ENCODE data around the gene RNF26. TPM values are rescaled to one million over a fixed set of nuclear protein-coding genes. Genes with fewer than 3 reads are reported as not detected.

RNF26 gene
- total and polyA plus RNA-seq, 2 of the 13 experiments (the other 11 are each of a cell fraction or from before 2014, with no cell fraction given): 11.9 to 26.3 TPM

- TF ChIP-seq ZXDC (CRISPR knock-in tag; IDR thresholded peaks at IDR 0.05): 0 out of 2 replicates have a peak, but pooled peaks have one; percentile 31
- peak; percentile 45; the same call in 1 of the 2 replicates for TF ChIP-seq ELF1 (CRISPR knock-in tag; IDR thresholded peaks at IDR 0.05)
- peak; percentile 26; the same call in 1 of the 2 replicates for TF ChIP-seq PATZ1 (CRISPR knock-in tag; IDR thresholded peaks at IDR 0.05)
- TF ChIP-seq U2AF1 (optimal IDR thresholded peaks at IDR 0.05; ENCODE audit: low read depth, low read length): no peak
- TF ChIP-seq ETV5 (CRISPR knock-in tag; IDR thresholded peaks at IDR 0.05; ENCODE audit: borderline replicate concordance): peak; percentile 86
- 0 out of 2 replicates have a peak, but pooled peaks have one; percentile 44 for TF ChIP-seq GLI4 (CRISPR knock-in tag; IDR thresholded peaks at IDR 0.05; ENCODE audit: borderline replicate concordance)
- TF ChIP-seq YEATS4 (CRISPR knock-in tag; IDR thresholded peaks at IDR 0.05; ENCODE audit: borderline replicate concordance): no peak
- no peak for TF ChIP-seq ZNF780A (CRISPR knock-in tag; IDR thresholded peaks at IDR 0.05)
- TF ChIP-seq ZNF788 (CRISPR knock-in tag; IDR thresholded peaks at IDR 0.05; ENCODE audit: borderline replicate concordance): peak; percentile 48; the same call in 1 of the 2 replicates
- TF ChIP-seq TAF1 (CRISPR knock-in tag; IDR thresholded peaks at IDR 0.05): no peak
- TF ChIP-seq ZNF746 (CRISPR knock-in tag; IDR thresholded peaks at IDR 0.05): 0 out of 2 replicates have a peak, but pooled peaks have one; percentile 9
- no peak for TF ChIP-seq SCMH1 (CRISPR knock-in tag; IDR thresholded peaks at IDR 0.05; ENCODE audit: borderline replicate concordance)
- TF ChIP-seq ESRRA (CRISPR knock-in tag; IDR thresholded peaks at IDR 0.05; ENCODE audit: low read depth): no peak
- TF ChIP-seq DDIT3 (CRISPR knock-in tag; IDR thresholded peaks at IDR 0.05): no peak
- TF ChIP-seq ZFAT (CRISPR knock-in tag; conservative IDR thresholded peaks at IDR 0.05): no peak
- TF ChIP-seq KDM6A (CRISPR knock-in tag; IDR thresholded peaks at IDR 0.05; ENCODE audit: low read depth): 0 out of 2 replicates have a peak, but pooled peaks have one; percentile 23
- TF ChIP-seq FOXA3 (CRISPR knock-in tag; IDR thresholded peaks at IDR 0.05): 0 out of 2 replicates have a peak, but pooled peaks have one; percentile 12
- TF ChIP-seq NCOA2 (CRISPR knock-in tag; IDR thresholded peaks at IDR 0.05): peak; percentile 20; the same call in 1 of the 2 replicates
- no peak for TF ChIP-seq ZNF768 (CRISPR knock-in tag; IDR thresholded peaks at IDR 0.05)
- no peak for TF ChIP-seq ZNF678 (CRISPR knock-in tag; IDR thresholded peaks at IDR 0.05)
- peak; percentile 5; the same call in 1 of the 2 replicates for TF ChIP-seq ZNF782 (CRISPR knock-in tag; IDR thresholded peaks at IDR 0.05; ENCODE audit: borderline replicate concordance)
- peak; percentile 28; the same call in 1 of the 2 replicates for TF ChIP-seq SALL1 (CRISPR knock-in tag; IDR thresholded peaks at IDR 0.05)
- no peak for TF ChIP-seq ARNT (IDR thresholded peaks at IDR 0.05)
- no peak for TF ChIP-seq ZNF264 (CRISPR knock-in tag; IDR thresholded peaks at IDR 0.05)
- 0 out of 2 replicates have a peak, but pooled peaks have one; percentile 39 for TF ChIP-seq ZNF644 (CRISPR knock-in tag; IDR thresholded peaks at IDR 0.05; ENCODE audit: low read depth)
- peak; percentile 52; the same call in 1 of the 2 replicates for TF ChIP-seq SAP130 (CRISPR knock-in tag; IDR thresholded peaks at IDR 0.05; ENCODE audit: low read depth)
Observed at GRCh38 chr11:119380160-119380826, 46.0 kb downstream of the RNF26 start (continued).
